22Rv1 (cell line): Measurements from ENCODE around the gene MED27.

ENCODE experiments used
- CTCF ChIP-seq: fragments of 450-650 bp; IDR thresholded peaks from 2 replicates; pipeline ENCODE4 v1.5.1; 2017; ENCODE audit warnings: mild to moderate bottlenecking
- ZFX ChIP-seq: fragments of 450-650 bp; IDR thresholded peaks from 2 replicates; pipeline ENCODE4 v1.6.1; 2017; ENCODE audit warnings: antibody characterized with exemption, borderline replicate concordance

GRCh38 chr9:131835151-131835910, 244.3 kb downstream of the MED27 start:
- TF ChIP-seq CTCF (no peak), ZFX (no peak)
